NCI-H1417 (cell line): ENCODE data around the gene FOCAD.
"Not testable (repeated sequence)": the region's sequence is repeated elsewhere in the genome, so short reads cannot be mapped to it uniquely, and the experiment has no call there.

Source experiments
- DNase-seq, 3 experiments: peaks; one replicate each; lab custom pipeline; 2025; lab: John Stamatoyannopoulos, UW

Gene FOCAD

GRCh38 chr9:20673537-20673936, 10.5 kb upstream of the FOCAD start:
- not testable (repeated sequence) for DNase-seq

GRCh38 chr9:20681467-20681866, 2.6 kb upstream of the FOCAD start:
- no peak for DNase-seq

- peak in 2 of 3 experiments; percentile 37 to 75 for DNase-seq
Measured at GRCh38 chr9:20683351-20684034, 566 bp upstream of the FOCAD start.

- DNase-seq, result peak in 1 of 3 experiments; percentile 19
Measured at GRCh38 chr9:20684875-20685696, 1.0 kb downstream of the FOCAD start.

GRCh38 chr9:20685769-20686168, 1.7 kb downstream of the FOCAD start:
- DNase-seq, result no peak

GRCh38 chr9:20689833-20690232, 5.8 kb downstream of the FOCAD start:
- DNase-seq, result no peak

GRCh38 chr9:20692554-20692953, 8.5 kb downstream of the FOCAD start:
- DNase-seq, result no peak

GRCh38 chr9:20693068-20693467, 9.0 kb downstream of the FOCAD start:
- no peak for DNase-seq

GRCh38 chr9:20694248-20694647, 10.2 kb downstream of the FOCAD start:
- DNase-seq, result no peak

- DNase-seq, result no peak
Measured at GRCh38 chr9:20697021-20697719, 13.1 kb downstream of the FOCAD start.

DNA sequence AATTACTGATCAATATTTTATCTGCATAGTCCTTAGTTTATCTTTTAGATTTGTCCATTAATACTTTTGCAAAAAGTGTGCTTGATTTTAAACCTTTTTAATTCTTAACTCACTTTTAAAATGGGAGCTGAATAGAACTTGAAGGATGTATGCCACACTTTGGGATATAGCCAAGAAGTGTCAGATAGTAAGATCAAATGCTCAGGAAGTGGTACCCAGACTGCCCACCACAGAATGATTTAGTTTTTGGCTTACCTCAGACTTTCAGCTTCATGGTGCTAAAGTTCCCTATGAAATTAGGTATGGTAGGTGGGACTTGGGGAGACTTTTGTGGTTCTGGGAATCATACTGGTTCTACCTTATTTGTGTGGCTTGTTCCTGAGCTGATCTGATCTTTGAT, 14.7 kb downstream of the FOCAD start:
- DNase-seq, result no peak

GRCh38 chr9:20701060-20701459, 17.0 kb downstream of the FOCAD start:
- peak; percentile 39 to 79 (median 41) for DNase-seq

- no peak for DNase-seq
Measured at GRCh38 chr9:20702570-20702969, 18.5 kb downstream of the FOCAD start.

GRCh38 chr9:20703146-20703545, 19.1 kb downstream of the FOCAD start:
- DNase-seq, result no peak

DNA sequence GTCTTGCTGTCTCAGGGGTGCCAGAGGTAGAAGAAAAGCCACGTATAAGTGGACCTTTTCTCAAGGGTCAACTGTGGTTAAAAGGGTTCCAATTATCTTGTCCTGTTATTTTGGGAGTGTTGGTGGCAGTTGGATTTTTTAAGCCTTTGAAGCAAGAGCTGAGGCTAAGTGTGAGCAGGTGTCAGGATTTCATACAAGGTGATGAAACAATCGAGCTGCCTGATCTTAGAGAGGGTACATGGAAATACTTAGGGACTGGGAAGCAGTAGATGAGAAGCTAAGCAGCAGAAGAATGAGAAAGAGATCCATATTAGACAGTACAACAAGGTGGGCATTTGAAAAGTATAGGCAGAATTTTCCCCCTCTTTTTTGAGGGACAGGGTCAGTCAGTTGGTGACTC, 23.6 kb downstream of the FOCAD start:
- DNase-seq, result no peak

- DNase-seq, result no peak
Measured at GRCh38 chr9:20713172-20713571, 29.1 kb downstream of the FOCAD start.

- no peak for DNase-seq
Measured at GRCh38 chr9:20714442-20715415, 30.7 kb downstream of the FOCAD start.

- peak in 1 of 3 experiments; percentile 1 for DNase-seq
Measured at GRCh38 chr9:20722221-20722620, 38.2 kb downstream of the FOCAD start.

DNA sequence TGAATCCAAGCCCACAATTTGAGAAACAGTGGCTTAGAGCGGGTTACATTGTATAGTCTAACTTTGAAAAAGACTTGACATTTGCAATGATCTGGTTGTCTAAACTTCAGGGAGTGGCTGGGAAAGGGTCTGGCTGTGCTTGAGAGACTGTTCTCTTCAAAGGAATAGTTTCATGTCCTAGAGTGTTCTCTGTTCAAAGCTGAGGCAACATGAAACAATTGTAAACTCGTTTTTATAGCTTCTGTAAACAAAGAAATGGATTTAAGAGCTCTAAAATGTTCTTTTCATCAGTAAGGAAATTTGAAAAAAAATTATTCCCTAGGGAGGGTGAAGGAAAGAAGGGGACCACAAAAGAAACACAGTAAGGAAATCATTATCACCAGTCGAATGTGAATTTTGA, 41.6 kb downstream of the FOCAD start:
- peak in 1 of 3 experiments; percentile 4 for DNase-seq

GRCh38 chr9:20726144-20726543, 42.1 kb downstream of the FOCAD start:
- DNase-seq, result peak in 1 of 3 experiments; percentile 60

DNA sequence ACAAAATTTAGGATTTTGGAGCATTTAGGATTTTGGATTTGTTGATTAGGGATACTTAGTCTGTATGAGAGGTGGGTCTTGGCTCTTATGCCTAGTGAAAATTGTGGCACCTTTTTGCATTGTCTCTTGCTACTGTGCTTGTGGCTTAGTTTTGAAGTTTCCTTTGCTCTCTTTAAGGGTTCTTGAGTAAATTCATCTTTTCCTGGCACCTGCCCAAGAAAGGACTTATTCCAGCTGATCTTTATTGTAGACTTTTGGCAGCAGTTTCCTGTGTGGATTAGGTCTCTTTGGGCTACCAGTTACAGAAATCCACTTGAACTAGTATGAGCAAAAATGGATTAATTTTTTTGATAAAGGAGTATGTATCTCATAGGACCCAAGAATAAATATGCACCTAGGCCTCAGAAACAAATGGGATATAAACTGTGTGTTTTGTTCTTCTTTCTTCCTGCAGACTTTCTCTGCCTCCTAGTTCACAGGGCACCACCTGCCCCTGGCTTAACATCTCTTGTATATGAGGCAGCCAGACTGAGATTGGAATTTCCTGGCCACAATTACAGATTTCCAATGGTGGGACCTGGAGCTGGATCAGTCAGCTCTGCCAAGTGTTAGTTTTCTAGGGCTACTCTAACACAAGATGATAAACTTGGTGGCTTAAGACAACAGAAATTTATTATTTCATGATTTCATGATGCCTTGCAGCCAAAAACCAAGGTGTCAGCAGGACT, 44.6 kb downstream of the FOCAD start:
- peak in 1 of 3 experiments; percentile 30 for DNase-seq
